ENCODE measurements around the gene MYADML2.
"Not testable (repeated sequence)": the region's sequence is repeated elsewhere in the genome, so short reads cannot be mapped to it uniquely, and the experiment has no call there.

MYADML2 gene

GRCh38 chr17:81956607-81957589 lies 9.9 kb upstream of the MYADML2 start:
- no peak overlapping the region for H3K4me3 ChIP-seq (ENCODE audit: low read length)
- H3K9me3 ChIP-seq (ENCODE audit: control insufficient read depth, insufficient read depth, low read length) = no peaks in the 10 kb centered on the region
- no peaks in the 10 kb centered on the region for H3K4me1 ChIP-seq (ENCODE audit: control insufficient read depth, insufficient read depth, low read length)
- no peak overlapping the region for H3K27ac ChIP-seq (ENCODE audit: low read length)
- H3K27me3 ChIP-seq (ENCODE audit: control insufficient read depth, insufficient read depth, low read length) = peaks cover 24% of the 10 kb centered on the region
- H3K36me3 ChIP-seq (ENCODE audit: control insufficient read depth, insufficient read depth, low read length) = no peaks in the 10 kb centered on the region; the same call in 1 of the 2 replicates
- no peak for DNase-seq (ENCODE audit: low read depth, low spot score)
- no CpG with 5 or more reads among the region's 45 CpGs for WGBS (ENCODE audit: insufficient coverage, insufficient read length)

GRCh38 chr17:81955756-81956544 lies 8.9 kb upstream of the MYADML2 start:
- H3K4me3 ChIP-seq (ENCODE audit: low read length) = no peak overlapping the region
- WGBS (ENCODE audit: insufficient coverage, insufficient read length) = 100% methylated on average over 1 of the region's 13 CpGs
- no peaks in the 10 kb centered on the region; the same call in 1 of the 2 replicates for H3K36me3 ChIP-seq (ENCODE audit: control insufficient read depth, insufficient read depth, low read length)
- peaks cover 24% of the 10 kb centered on the region for H3K27me3 ChIP-seq (ENCODE audit: control insufficient read depth, insufficient read depth, low read length)
- no peaks in the 10 kb centered on the region for H3K4me1 ChIP-seq (ENCODE audit: control insufficient read depth, insufficient read depth, low read length)
- H3K9me3 ChIP-seq (ENCODE audit: control insufficient read depth, insufficient read depth, low read length) = no peaks in the 10 kb centered on the region
- H3K27ac ChIP-seq (ENCODE audit: low read length) = no peak overlapping the region
- no peak for DNase-seq (ENCODE audit: low read depth, low spot score)

GRCh38 chr17:81955058-81955681 lies 8.1 kb upstream of the MYADML2 start:
- H3K27ac ChIP-seq (ENCODE audit: low read length) = no peak overlapping the region
- H3K4me3 ChIP-seq (ENCODE audit: low read length) = no peak overlapping the region
- no peaks in the 10 kb centered on the region; the same call in 1 of the 2 replicates for H3K36me3 ChIP-seq (ENCODE audit: control insufficient read depth, insufficient read depth, low read length)
- H3K4me1 ChIP-seq (ENCODE audit: control insufficient read depth, insufficient read depth, low read length) = no peaks in the 10 kb centered on the region
- no peak for DNase-seq (ENCODE audit: low read depth, low spot score)
- peaks cover 19% of the 10 kb centered on the region for H3K27me3 ChIP-seq (ENCODE audit: control insufficient read depth, insufficient read depth, low read length)
- no CpG with 5 or more reads among the region's 26 CpGs for WGBS (ENCODE audit: insufficient coverage, insufficient read length)
- no peaks in the 10 kb centered on the region for H3K9me3 ChIP-seq (ENCODE audit: control insufficient read depth, insufficient read depth, low read length)

GRCh38 chr17:81954131-81955057 lies 7.4 kb upstream of the MYADML2 start:
- Histone ChIP-seq H3K27ac (ENCODE audit: low read length) (no peak overlapping the region), H3K9me3 (ENCODE audit: control insufficient read depth, insufficient read depth, low read length) (no peaks in the 10 kb centered on the region), H3K27me3 (ENCODE audit: control insufficient read depth, insufficient read depth, low read length) (peaks cover 13% of the 10 kb centered on the region), H3K4me1 (ENCODE audit: control insufficient read depth, insufficient read depth, low read length) (no peaks in the 10 kb centered on the region), H3K4me3 (ENCODE audit: low read length) (no peak overlapping the region), H3K36me3 (ENCODE audit: control insufficient read depth, insufficient read depth, low read length) (no peaks in the 10 kb centered on the region; the same call in 1 of the 2 replicates)
- no CpG with 5 or more reads among the region's 19 CpGs for WGBS (ENCODE audit: insufficient coverage, insufficient read length)
- DNase-seq (ENCODE audit: low read depth, low spot score) = no peak

- H3K27ac ChIP-seq (ENCODE audit: low read length); H3K9me3 ChIP-seq (ENCODE audit: control insufficient read depth, insufficient read depth, low read length); H3K4me1 ChIP-seq (ENCODE audit: control insufficient read depth, insufficient read depth, low read length); H3K27me3 ChIP-seq (ENCODE audit: control insufficient read depth, insufficient read depth, low read length); DNase-seq (ENCODE audit: low read depth, low spot score); H3K36me3 ChIP-seq (ENCODE audit: control insufficient read depth, insufficient read depth, low read length); H3K4me3 ChIP-seq (ENCODE audit: low read length): not testable (repeated sequence)
- no CpG with 5 or more reads among the region's 5 CpGs for WGBS (ENCODE audit: insufficient coverage, insufficient read length)
Measured at GRCh38 chr17:81953443-81953842, 6.4 kb upstream of the MYADML2 start.

- Histone ChIP-seq H3K4me3 (ENCODE audit: low read length) (no peak overlapping the region), H3K9me3 (ENCODE audit: control insufficient read depth, insufficient read depth, low read length) (no peaks in the 10 kb centered on the region), H3K36me3 (ENCODE audit: control insufficient read depth, insufficient read depth, low read length) (no peaks in the 10 kb centered on the region; the same call in 1 of the 2 replicates), H3K27ac (ENCODE audit: low read length) (no peak overlapping the region), H3K27me3 (ENCODE audit: control insufficient read depth, insufficient read depth, low read length) (no peaks in the 10 kb centered on the region; the same call in 1 of the 2 replicates), H3K4me1 (ENCODE audit: control insufficient read depth, insufficient read depth, low read length) (no peaks in the 10 kb centered on the region)
- WGBS (ENCODE audit: insufficient coverage, insufficient read length) = no CpG with 5 or more reads among the region's 16 CpGs
- no peak for DNase-seq (ENCODE audit: low read depth, low spot score)
Measured at GRCh38 chr17:81952792-81953228, 5.8 kb upstream of the MYADML2 start.

GRCh38 chr17:81951785-81952684 lies 5.0 kb upstream of the MYADML2 start:
- no peak for DNase-seq (ENCODE audit: low read depth, low spot score)
- Histone ChIP-seq H3K9me3 (ENCODE audit: control insufficient read depth, insufficient read depth, low read length) (no peaks in the 10 kb centered on the region), H3K27ac (ENCODE audit: low read length) (no peak overlapping the region), H3K4me1 (ENCODE audit: control insufficient read depth, insufficient read depth, low read length) (no peaks in the 10 kb centered on the region), H3K27me3 (ENCODE audit: control insufficient read depth, insufficient read depth, low read length) (no peaks in the 10 kb centered on the region), H3K36me3 (ENCODE audit: control insufficient read depth, insufficient read depth, low read length) (no peaks in the 10 kb centered on the region; the same call in 1 of the 2 replicates), H3K4me3 (ENCODE audit: low read length) (no peak overlapping the region)
- no CpG with 5 or more reads among the region's 13 CpGs for WGBS (ENCODE audit: insufficient coverage, insufficient read length)

GRCh38 chr17:81950501-81950900 lies 3.5 kb upstream of the MYADML2 start:
- Histone ChIP-seq H3K27me3 (ENCODE audit: control insufficient read depth, insufficient read depth, low read length) (no peaks in the 10 kb centered on the region), H3K36me3 (ENCODE audit: control insufficient read depth, insufficient read depth, low read length) (no peaks in the 10 kb centered on the region), H3K9me3 (ENCODE audit: control insufficient read depth, insufficient read depth, low read length) (no peaks in the 10 kb centered on the region), H3K27ac (ENCODE audit: low read length) (no peak overlapping the region), H3K4me1 (ENCODE audit: control insufficient read depth, insufficient read depth, low read length) (no peaks in the 10 kb centered on the region), H3K4me3 (ENCODE audit: low read length) (no peak overlapping the region)
- no peak for DNase-seq (ENCODE audit: low read depth, low spot score)
- no CpG with 5 or more reads among the region's 15 CpGs for WGBS (ENCODE audit: insufficient coverage, insufficient read length)

Measured in iPS DF 6.9 (cell line).